ENCODE results near the gene WASF3. TPM values are rescaled to one million over a fixed set of nuclear protein-coding genes. Genes with fewer than 3 reads are reported as not detected.

WASF3 gene
- total and polyA plus RNA-seq, 10 of the 15 experiments (the other 5 are each of a cell fraction or from before 2014, with no cell fraction given) = under 0.01 to 0.10 (median 0.01) TPM; not detected in 7

GRCh38 chr13:26686285-26686684, 128.8 kb downstream of the WASF3 start:
- ATAC-seq (no peak), FAIRE-seq (no peak), DNase-seq (ENCODE audit: low read depth, low spot score) (no peak)
- Histone ChIP-seq H3K4me3 (no peak overlapping the region), H3K4me1 (ENCODE audit: control insufficient read depth, insufficient read depth, low read length) (no peaks in the 10 kb centered on the region), H3K27me3 (replicated peaks in 1 of 2; ENCODE audit: control insufficient read depth in 2 of 2, insufficient read depth in 2 of 2, low read length in 1 of 2) (no peaks in the 10 kb centered on the region; a peak in 1 of 4 replicates), H3K9me3 (replicated peaks; ENCODE audit: control insufficient read depth, insufficient read depth, low read length) (no peaks in the 10 kb centered on the region; the same call in 2 of the 3 replicates), H3K9ac (ENCODE audit: control insufficient read depth, insufficient read depth, low read length) (no peak overlapping the region), H3K27ac (ENCODE audit: control insufficient read depth, insufficient read depth) (no peak overlapping the region), H4K20me1 (ENCODE audit: control insufficient read depth, insufficient read depth) (no peaks in the 10 kb centered on the region), H3K79me2 (ENCODE audit: control insufficient read depth, insufficient read depth, low read length) (no peaks in the 10 kb centered on the region), H3K4me2 (ENCODE audit: control insufficient read depth, insufficient read depth) (no peak overlapping the region), H3K36me3 (ENCODE audit: control insufficient read depth in 2 of 2, insufficient read depth in 2 of 2, low read length in 1 of 2) (no peaks in the 10 kb centered on the region), H2AFZ (ENCODE audit: control insufficient read depth, low read depth, low read length) (no peak overlapping the region)
- ChIA-PET RAD21 (ENCODE audit: unreplicated experiment) (no interaction called here), SMC1A (ENCODE audit: uncharacterized antibody, unreplicated experiment) (no interaction called here), POLR2A (no interaction called here), CTCF (interaction anchor here (2.4 kb wide), 1 partner anchor 12 kb away, joined by 9 read pairs; no protein-coding TSS in a partner anchor)
- in situ Hi-C loops (cut with MboI) (no loop called here), intact Hi-C loops (cut with micrococcal nuclease; ENCODE audit: unreplicated experiment) (no loop called here)
- WGBS (ENCODE audit: insufficient coverage, insufficient replicate concordance, low lambda C conversion rate, missing lambda C conversion rate) = 53% methylated on average over 2 of the region's 2 CpGs
- no TSS peak for BruUV-seq (replicated peaks)
- TF ChIP-seq KDM1A (IDR thresholded peaks at IDR 0.05; ENCODE audit: borderline replicate concordance) (no peak), CHD1 (IDR thresholded peaks at IDR 0.05; ENCODE audit: low read depth, low read length) (no peak), JUND (IDR thresholded peaks at IDR 0.05; ENCODE audit: low read depth, low read length) (no peak), ZZZ3 (IDR thresholded peaks at IDR 0.05; ENCODE audit: control insufficient read depth, insufficient read length, low read depth) (no peak), HCFC1 (IDR thresholded peaks at IDR 0.05; ENCODE audit: low read length) (no peak)

GRCh38 chr13:26688286-26688685, 130.8 kb downstream of the WASF3 start:
- ChIA-PET CTCF (interaction anchor here (1.3 to 2.4 kb wide), 2 partner anchors 8 to 10 kb away, joined by 4 to 9 read pairs; no protein-coding TSS in a partner anchor), POLR2A (no interaction called here), SMC1A (ENCODE audit: uncharacterized antibody, unreplicated experiment) (no interaction called here), RAD21 (ENCODE audit: unreplicated experiment) (no interaction called here)
- Histone ChIP-seq H2AFZ (ENCODE audit: control insufficient read depth, low read depth, low read length) (no peak overlapping the region), H3K9ac (ENCODE audit: control insufficient read depth, insufficient read depth, low read length) (no peak overlapping the region), H3K4me3 (no peak overlapping the region), H3K79me2 (ENCODE audit: control insufficient read depth, insufficient read depth, low read length) (no peaks in the 10 kb centered on the region), H3K27me3 (replicated peaks in 1 of 2; ENCODE audit: control insufficient read depth in 2 of 2, insufficient read depth in 2 of 2, low read length in 1 of 2) (no peaks in the 10 kb centered on the region), H3K9me3 (replicated peaks; ENCODE audit: control insufficient read depth, insufficient read depth, low read length) (no peaks in the 10 kb centered on the region; the same call in 2 of the 3 replicates), H3K4me2 (ENCODE audit: control insufficient read depth, insufficient read depth) (no peak overlapping the region), H3K36me3 (ENCODE audit: control insufficient read depth in 2 of 2, insufficient read depth in 2 of 2, low read length in 1 of 2) (no peaks in the 10 kb centered on the region), H4K20me1 (ENCODE audit: control insufficient read depth, insufficient read depth) (no peaks in the 10 kb centered on the region), H3K27ac (ENCODE audit: control insufficient read depth, insufficient read depth) (no peak overlapping the region), H3K4me1 (ENCODE audit: control insufficient read depth, insufficient read depth, low read length) (no peaks in the 10 kb centered on the region)
- no peak for DNase-seq (ENCODE audit: low read depth, low spot score)
- in situ Hi-C loops (cut with MboI) = no loop called here
- intact Hi-C loops (cut with micrococcal nuclease; ENCODE audit: unreplicated experiment) = no loop called here
- no TSS peak for BruUV-seq (replicated peaks)
- 53% methylated on average over 8 of the region's 8 CpGs for WGBS (ENCODE audit: insufficient coverage, insufficient replicate concordance, low lambda C conversion rate, missing lambda C conversion rate)
- FAIRE-seq = no peak
- no peak for ATAC-seq
- TF ChIP-seq HCFC1 (IDR thresholded peaks at IDR 0.05; ENCODE audit: low read length) (no peak), RCOR1 (conservative IDR thresholded peaks at IDR 0.05; ENCODE audit: low read depth, low read length) (no peak), ZNF384 (IDR thresholded peaks at IDR 0.05; ENCODE audit: borderline replicate concordance, low read depth, low read length) (no peak), E2F8 (IDR thresholded peaks at IDR 0.05; ENCODE audit: low read depth, partially characterized antibody) (no peak), BHLHE40 (IDR thresholded peaks at IDR 0.05; ENCODE audit: borderline replicate concordance in 1 of 2, low read depth in 2 of 2, low read length in 1 of 2) (no peak), BCL11A (IDR thresholded peaks at IDR 0.05; ENCODE audit: low read depth, low read length) (no peak), YY1 (IDR thresholded peaks at IDR 0.05; ENCODE audit: low read depth, low read length) (no peak), MYB (IDR thresholded peaks at IDR 0.05; ENCODE audit: borderline replicate concordance, low read depth, low read length) (no peak), BCLAF1 (IDR thresholded peaks at IDR 0.05) (no peak)
